Measurements from ENCODE around the gene TANGO2. TPM values are rescaled to one million over a fixed set of nuclear protein-coding genes. Genes with fewer than 3 reads are reported as not detected.

Gene TANGO2
- total RNA-seq, 1 experiment from 2014 or later = 17.0 TPM

DNA sequence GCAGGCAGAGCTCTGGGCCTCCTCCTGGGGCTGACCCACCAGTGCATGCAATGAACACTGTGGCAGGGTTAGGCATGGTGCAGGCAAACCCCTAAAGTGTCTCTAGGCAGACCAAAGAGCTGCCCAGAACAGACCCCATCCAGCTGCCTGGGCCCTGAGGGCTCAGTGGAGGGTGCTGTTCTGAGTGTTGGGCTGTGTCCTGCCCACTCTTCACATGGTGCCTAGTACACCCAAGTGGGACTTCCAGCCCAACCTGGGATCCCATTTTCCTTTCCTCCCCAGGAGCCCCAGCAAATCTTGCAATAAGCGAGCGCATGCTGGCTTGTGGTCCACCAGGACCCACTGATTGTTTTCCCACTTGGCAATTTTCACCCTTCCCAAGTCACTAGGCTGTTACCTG is 30.7 kb upstream of the TANGO2 start:
- intact Hi-C loops (cut with micrococcal nuclease) = no loop called here
- BruUV-seq (replicated peaks) = no TSS peak
- H3K27ac ChIP-seq (ENCODE audit: low read depth, low read length) = no peak overlapping the region
- H3K4me1 ChIP-seq (ENCODE audit: control insufficient read depth in 1 of 2, insufficient read depth in 2 of 2, low read length in 2 of 2) = peaks cover 11 to 18% of the 10 kb centered on the region in 2 experiments
- no peak for DNase-seq (ENCODE audit: low read depth, low spot score)
- H3K79me2 ChIP-seq (ENCODE audit: insufficient read depth, low read length) = peaks cover 4% of the 10 kb centered on the region; the same call in 1 of the 2 replicates
- POLR2A ChIA-PET = no interaction called here
- no peaks in the 10 kb centered on the region for H3K27me3 ChIP-seq (ENCODE audit: insufficient read depth, low read length)
- H3K36me3 ChIP-seq (ENCODE audit: control insufficient read depth in 1 of 2, insufficient read depth in 2 of 2, low read length in 2 of 2) = no peaks in the 10 kb centered on the region
- H3K4me3 ChIP-seq (replicated peaks in 1 of 2; ENCODE audit: low read depth in 1 of 2, low read length in 2 of 2) = no peak overlapping the region
- RAD21 ChIA-PET (ENCODE audit: low non-redundant PET in 1 of 2, low total read pairs in 2 of 2, uncharacterized antibody in 2 of 2, unreplicated experiment in 2 of 2) = no interaction called here
- H3K9me3 ChIP-seq (ENCODE audit: control insufficient read depth in 1 of 2, insufficient read depth in 1 of 2, low read depth in 1 of 2, low read length in 2 of 2) = no peaks in the 10 kb centered on the region
- no peak overlapping the region for H3K9ac ChIP-seq (ENCODE audit: low read length)
- TF ChIP-seq POLR2AphosphoS5 (IDR thresholded peaks at IDR 0.05; ENCODE audit: low read depth, low read length) (no peak), YY1 (IDR thresholded peaks at IDR 0.05; ENCODE audit: extremely low read depth, insufficient replicate concordance, low read depth, low read length) (no peak), TCF7L2 (IDR thresholded peaks at IDR 0.05; ENCODE audit: borderline replicate concordance, extremely low read depth, insufficient read depth, insufficient read length) (no peak), CEBPB (IDR thresholded peaks at IDR 0.05; ENCODE audit: low read depth) (no peak), SP1 (IDR thresholded peaks at IDR 0.05; ENCODE audit: low read depth) (no peak), SRF (IDR thresholded peaks at IDR 0.05; ENCODE audit: low read depth) (no peak), EZH2phosphoT487 (IDR thresholded peaks at IDR 0.05; ENCODE audit: borderline replicate concordance) (no peak), ELF1 (IDR thresholded peaks at IDR 0.05; ENCODE audit: borderline replicate concordance, low read depth) (no peak), POLR2A (IDR thresholded peaks at IDR 0.05; ENCODE audit: borderline replicate concordance, extremely low read depth, insufficient read depth, insufficient read length) (no peak), ZNF274 (IDR thresholded peaks at IDR 0.05; ENCODE audit: low read depth, low read length) (no peak), ZFX (IDR thresholded peaks at IDR 0.05) (no peak), EZH2 (IDR thresholded peaks at IDR 0.05) (no peak), RAD21 (IDR thresholded peaks at IDR 0.05; ENCODE audit: low read depth) (no peak)
- TF ChIP-seq, protein P1, sequence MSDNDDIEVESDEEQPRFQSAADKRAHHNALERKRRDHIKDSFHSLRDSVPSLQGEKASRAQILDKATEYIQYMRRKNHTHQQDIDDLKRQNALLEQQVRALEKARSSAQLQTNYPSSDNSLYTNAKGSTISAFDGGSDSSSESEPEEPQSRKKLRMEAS (IDR thresholded peaks at IDR 0.05) = no peak
- TF ChIP-seq, protein P2, sequence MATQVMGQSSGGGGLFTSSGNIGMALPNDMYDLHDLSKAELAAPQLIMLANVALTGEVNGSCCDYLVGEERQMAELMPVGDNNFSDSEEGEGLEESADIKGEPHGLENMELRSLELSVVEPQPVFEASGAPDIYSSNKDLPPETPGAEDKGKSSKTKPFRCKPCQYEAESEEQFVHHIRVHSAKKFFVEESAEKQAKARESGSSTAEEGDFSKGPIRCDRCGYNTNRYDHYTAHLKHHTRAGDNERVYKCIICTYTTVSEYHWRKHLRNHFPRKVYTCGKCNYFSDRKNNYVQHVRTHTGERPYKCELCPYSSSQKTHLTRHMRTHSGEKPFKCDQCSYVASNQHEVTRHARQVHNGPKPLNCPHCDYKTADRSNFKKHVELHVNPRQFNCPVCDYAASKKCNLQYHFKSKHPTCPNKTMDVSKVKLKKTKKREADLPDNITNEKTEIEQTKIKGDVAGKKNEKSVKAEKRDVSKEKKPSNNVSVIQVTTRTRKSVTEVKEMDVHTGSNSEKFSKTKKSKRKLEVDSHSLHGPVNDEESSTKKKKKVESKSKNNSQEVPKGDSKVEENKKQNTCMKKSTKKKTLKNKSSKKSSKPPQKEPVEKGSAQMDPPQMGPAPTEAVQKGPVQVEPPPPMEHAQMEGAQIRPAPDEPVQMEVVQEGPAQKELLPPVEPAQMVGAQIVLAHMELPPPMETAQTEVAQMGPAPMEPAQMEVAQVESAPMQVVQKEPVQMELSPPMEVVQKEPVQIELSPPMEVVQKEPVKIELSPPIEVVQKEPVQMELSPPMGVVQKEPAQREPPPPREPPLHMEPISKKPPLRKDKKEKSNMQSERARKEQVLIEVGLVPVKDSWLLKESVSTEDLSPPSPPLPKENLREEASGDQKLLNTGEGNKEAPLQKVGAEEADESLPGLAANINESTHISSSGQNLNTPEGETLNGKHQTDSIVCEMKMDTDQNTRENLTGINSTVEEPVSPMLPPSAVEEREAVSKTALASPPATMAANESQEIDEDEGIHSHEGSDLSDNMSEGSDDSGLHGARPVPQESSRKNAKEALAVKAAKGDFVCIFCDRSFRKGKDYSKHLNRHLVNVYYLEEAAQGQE (IDR thresholded peaks at IDR 0.05; ENCODE audit: low read depth) = no peak
- TF ChIP-seq, protein P3, sequence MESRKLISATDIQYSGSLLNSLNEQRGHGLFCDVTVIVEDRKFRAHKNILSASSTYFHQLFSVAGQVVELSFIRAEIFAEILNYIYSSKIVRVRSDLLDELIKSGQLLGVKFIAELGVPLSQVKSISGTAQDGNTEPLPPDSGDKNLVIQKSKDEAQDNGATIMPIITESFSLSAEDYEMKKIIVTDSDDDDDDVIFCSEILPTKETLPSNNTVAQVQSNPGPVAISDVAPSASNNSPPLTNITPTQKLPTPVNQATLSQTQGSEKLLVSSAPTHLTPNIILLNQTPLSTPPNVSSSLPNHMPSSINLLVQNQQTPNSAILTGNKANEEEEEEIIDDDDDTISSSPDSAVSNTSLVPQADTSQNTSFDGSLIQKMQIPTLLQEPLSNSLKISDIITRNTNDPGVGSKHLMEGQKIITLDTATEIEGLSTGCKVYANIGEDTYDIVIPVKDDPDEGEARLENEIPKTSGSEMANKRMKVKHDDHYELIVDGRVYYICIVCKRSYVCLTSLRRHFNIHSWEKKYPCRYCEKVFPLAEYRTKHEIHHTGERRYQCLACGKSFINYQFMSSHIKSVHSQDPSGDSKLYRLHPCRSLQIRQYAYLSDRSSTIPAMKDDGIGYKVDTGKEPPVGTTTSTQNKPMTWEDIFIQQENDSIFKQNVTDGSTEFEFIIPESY (IDR thresholded peaks at IDR 0.05; ENCODE audit: extremely low read depth, insufficient replicate concordance, low read length) = no peak
- TF ChIP-seq, protein P4, sequence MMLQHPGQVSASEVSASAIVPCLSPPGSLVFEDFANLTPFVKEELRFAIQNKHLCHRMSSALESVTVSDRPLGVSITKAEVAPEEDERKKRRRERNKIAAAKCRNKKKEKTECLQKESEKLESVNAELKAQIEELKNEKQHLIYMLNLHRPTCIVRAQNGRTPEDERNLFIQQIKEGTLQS (IDR thresholded peaks at IDR 0.05) = no peak
- no peak overlapping the region for H2AFZ ChIP-seq (ENCODE audit: low read depth, low read length, poor library complexity, severe bottlenecking)
- H4K20me1 ChIP-seq (ENCODE audit: insufficient read depth) = no peaks in the 10 kb centered on the region
- no peak for ATAC-seq
- H3K9me2 ChIP-seq (ENCODE audit: insufficient read depth) = no peaks in the 10 kb centered on the region
- no peak overlapping the region for H3K4me2 ChIP-seq (ENCODE audit: low read length)
- CTCF ChIA-PET = no interaction called here

Measured in HCT116 (cell line).